ENCODE results near the gene LDLRAD4. TPM values are rescaled to one million over a fixed set of nuclear protein-coding genes. Genes with fewer than 3 reads are reported as not detected.

Gene LDLRAD4
- total and polyA plus RNA-seq, 12 donors: 3.9 to 64.5 (median 36.0) TPM

DNA sequence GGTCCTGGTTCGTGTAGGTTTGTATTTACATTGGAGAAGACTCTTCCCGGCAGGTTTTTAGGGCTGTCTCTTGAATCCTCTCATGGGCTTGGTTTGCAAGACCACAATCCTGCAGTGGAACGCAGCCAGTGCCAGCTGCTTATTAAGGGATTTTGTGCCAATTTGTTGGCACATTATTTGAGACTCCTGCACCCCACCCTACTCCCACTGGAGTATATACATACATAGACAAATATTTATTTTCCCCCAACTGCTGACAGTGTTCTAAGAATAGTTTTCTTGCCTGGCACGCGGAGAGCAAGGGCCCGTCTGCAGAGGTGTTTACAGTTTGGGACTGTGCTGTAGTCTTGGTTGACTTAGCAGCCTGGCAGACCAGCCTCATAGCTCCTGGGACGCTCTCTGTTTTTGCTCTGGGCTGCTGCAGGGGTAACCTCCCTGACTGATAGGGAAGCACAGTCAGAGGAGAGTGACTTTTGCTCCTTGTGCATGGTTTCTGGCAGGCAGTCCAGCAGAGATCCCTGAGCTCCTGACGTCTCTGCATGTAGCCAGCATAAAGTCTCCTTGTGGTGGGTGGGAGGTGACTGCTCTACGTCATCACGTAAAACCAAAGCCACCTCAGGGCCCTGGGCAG, 1.9 kb downstream of the LDLRAD4 start:
- peak in 3 of 7 donors; percentile 28 to 71 (median 45) for DNase-seq
- Histone ChIP-seq H3K27me3 (no peaks in the 10 kb centered on the region), H3K4me1 (replicated peaks in 1 of 2) (peaks cover 41 to 65% of the 10 kb centered on the region in 2 donors), H3K4me3 (peak overlapping the region in 1 of 4 donors; percentile 91), H3K36me3 (replicated peaks in 1 of 2) (no peaks in the 10 kb centered on the region), H3K27ac (peak overlapping the region in 4 of 5 donors; percentile 16 to 90 (median 84)), H3K9me3 (replicated peaks in 1 of 3) (no peaks in the 10 kb centered on the region)
- TF ChIP-seq, protein P1, sequence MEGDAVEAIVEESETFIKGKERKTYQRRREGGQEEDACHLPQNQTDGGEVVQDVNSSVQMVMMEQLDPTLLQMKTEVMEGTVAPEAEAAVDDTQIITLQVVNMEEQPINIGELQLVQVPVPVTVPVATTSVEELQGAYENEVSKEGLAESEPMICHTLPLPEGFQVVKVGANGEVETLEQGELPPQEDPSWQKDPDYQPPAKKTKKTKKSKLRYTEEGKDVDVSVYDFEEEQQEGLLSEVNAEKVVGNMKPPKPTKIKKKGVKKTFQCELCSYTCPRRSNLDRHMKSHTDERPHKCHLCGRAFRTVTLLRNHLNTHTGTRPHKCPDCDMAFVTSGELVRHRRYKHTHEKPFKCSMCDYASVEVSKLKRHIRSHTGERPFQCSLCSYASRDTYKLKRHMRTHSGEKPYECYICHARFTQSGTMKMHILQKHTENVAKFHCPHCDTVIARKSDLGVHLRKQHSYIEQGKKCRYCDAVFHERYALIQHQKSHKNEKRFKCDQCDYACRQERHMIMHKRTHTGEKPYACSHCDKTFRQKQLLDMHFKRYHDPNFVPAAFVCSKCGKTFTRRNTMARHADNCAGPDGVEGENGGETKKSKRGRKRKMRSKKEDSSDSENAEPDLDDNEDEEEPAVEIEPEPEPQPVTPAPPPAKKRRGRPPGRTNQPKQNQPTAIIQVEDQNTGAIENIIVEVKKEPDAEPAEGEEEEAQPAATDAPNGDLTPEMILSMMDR (IDR thresholded peaks at IDR 0.05): no peak
- TF ChIP-seq POLR2A (IDR thresholded peaks at IDR 0.05): peak; percentile 33 to 40
- intact Hi-C loops (cut with DNase I): loop anchor here in 1 of 2 donors (5.0 kb wide), 1 partner anchor 37 kb away; no protein-coding TSS in a partner anchor
- 47 to 65% (median 58%) methylated on average over 6 to 10 of the region's 10 CpGs for WGBS, 4 donors

DNA sequence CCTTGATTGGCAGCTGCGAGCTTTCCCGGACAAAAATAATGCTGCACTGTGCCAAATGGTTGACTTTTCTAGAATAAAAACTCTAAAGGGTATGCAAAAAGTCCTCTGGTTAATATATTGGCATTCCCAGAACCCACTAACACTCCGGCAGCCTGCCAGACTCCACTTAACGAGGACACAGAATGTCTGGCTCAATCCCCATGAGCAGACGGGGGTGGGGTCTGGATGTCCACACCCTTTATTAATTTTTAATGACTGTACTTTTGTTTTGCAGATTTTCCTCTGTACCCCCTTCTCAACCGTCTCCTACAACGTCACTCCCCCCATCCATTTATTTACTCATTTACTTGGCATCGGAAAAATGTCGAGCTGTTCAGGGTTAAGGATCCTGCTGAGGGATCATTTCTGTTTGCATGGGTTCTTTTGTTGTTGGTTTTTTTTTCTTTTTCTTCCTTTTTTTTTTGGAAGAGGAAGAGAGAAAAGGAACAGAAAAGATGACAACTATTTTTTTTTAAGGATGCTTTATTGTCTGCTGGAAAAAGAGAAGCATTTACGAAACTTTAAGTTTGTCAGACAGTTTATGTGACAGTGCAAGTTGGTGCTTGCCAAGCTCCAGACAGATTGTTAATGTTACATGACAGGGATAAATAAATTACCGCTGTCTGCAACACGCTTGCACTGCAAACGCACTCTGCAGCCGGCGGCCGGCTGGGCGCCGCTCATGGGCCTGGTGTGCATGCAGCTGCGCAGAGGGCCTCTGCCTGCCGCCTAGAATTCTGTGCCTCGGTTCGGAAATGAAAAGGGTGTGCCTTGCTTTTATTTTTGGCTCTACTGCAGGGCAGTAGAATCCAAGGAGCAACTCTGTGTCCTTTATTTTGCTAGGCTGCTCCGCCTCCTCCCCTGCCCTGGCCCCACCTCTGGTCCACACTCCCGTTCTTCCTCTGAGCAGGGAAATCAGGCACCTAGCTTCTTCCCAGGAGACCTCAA, 3.6 kb downstream of the LDLRAD4 start:
- Histone ChIP-seq H3K4me1 (replicated peaks in 1 of 2) (peaks cover 36 to 56% of the 10 kb centered on the region in 2 donors), H3K27me3 (no peaks in the 10 kb centered on the region), H3K27ac (peak overlapping the region; percentile 25 to 90 (median 35)), H3K4me3 (peak overlapping the region in 1 of 4 donors; percentile 27), H3K36me3 (replicated peaks in 1 of 2) (no peaks in the 10 kb centered on the region), H3K9me3 (replicated peaks in 1 of 3) (no peaks in the 10 kb centered on the region)
- DNase-seq: peak; percentile 69 to 93 (median 80)
- TF ChIP-seq POLR2A (IDR thresholded peaks at IDR 0.05): peak in 1 of 2 donors; percentile 39
- TF ChIP-seq, protein P1 (IDR thresholded peaks at IDR 0.05): no peak
- 11 to 19% (median 13%) methylated on average over 24 of the region's 24 CpGs for WGBS, 4 donors
- intact Hi-C loops (cut with DNase I): loop anchor here in 1 of 2 donors (5.0 kb wide), 1 partner anchor 35 kb away; no protein-coding TSS in a partner anchor

DNA sequence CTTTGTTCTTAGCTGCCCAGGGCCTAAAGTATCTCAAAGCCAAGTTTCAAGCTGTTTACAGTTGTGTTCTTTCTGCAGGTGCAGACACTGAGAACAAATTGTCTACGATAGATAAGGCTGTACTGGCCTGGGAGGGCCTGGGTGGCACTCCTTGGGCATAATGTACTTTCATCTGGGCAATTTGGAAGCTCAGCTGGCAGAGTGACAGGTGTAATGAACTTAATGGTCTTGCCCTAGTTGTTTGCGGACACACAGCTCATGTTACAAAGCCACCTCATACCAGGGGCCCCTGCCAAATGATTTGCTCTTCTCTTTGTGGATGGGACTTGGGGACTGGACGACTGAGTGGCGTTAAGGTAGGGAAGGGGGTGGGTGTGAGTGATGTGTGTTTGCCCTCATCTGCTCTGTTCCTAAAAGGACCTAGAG, 4.3 kb downstream of the LDLRAD4 start:
- intact Hi-C loops (cut with DNase I): loop anchor here in 1 of 2 donors (5.0 kb wide), 1 partner anchor 34 kb away; no protein-coding TSS in a partner anchor
- H3K9me3 ChIP-seq (replicated peaks in 1 of 3): no peaks in the 10 kb centered on the region
- H3K27ac ChIP-seq: peak overlapping the region in 4 of 5 donors; percentile 31 to 90 (median 60)
- TF ChIP-seq, protein P1 (IDR thresholded peaks at IDR 0.05): no peak
- TF ChIP-seq POLR2A (IDR thresholded peaks at IDR 0.05): no peak
- peaks cover 36 to 63% of the 10 kb centered on the region in 2 donors for H3K4me1 ChIP-seq (replicated peaks in 1 of 2)
- no peaks in the 10 kb centered on the region for H3K36me3 ChIP-seq (replicated peaks in 1 of 2)
- WGBS, 4 donors: 47 to 78% (median 58%) methylated on average over 3 to 4 of the region's 4 CpGs
- H3K4me3 ChIP-seq: peak overlapping the region in 1 of 4 donors; percentile 8
- no peaks in the 10 kb centered on the region for H3K27me3 ChIP-seq
- DNase-seq: peak in 5 of 7 donors; percentile 47 to 90 (median 52)
